CD4-positive, alpha-beta T cell treated with Interleukin-4 for 4 hours (primary cell): ENCODE measurements around the gene PLXNB2.
"Not testable (repeated sequence)": the region's sequence is repeated elsewhere in the genome, so short reads cannot be mapped to it uniquely, and the experiment has no call there.

Experiments used
- DNase-seq: peaks from one replicate; pipeline ENCODE4 v3.0.0-alpha.2; 2020

The PLXNB2 gene

GRCh38 chr22:50278956-50279619 lies 28.4 kb downstream of the PLXNB2 start:
- no peak for DNase-seq

GRCh38 chr22:50278461-50278860 lies 29.0 kb downstream of the PLXNB2 start:
- DNase-seq, result no peak

DNA sequence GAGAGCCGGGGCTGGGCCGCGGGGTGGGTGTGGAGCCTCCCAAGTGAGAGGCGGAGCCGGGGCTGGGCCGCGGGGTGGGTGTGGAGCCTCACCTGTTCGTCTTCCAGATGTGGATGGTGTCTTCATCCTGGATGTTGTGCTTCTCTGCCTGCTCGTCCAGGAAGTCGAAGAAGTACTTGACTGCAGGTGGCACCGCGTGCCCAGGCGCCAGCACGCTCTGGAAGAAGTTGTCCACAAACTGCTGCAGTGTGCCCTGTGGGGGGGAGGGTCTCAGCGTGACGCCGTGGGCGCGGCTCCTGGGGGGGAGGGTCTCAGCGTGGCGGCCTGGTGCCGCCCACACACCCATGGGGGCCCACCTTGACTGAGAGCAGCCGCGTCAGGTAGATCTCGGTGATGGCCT lies 29.7 kb downstream of the PLXNB2 start:
- no peak for DNase-seq

DNA sequence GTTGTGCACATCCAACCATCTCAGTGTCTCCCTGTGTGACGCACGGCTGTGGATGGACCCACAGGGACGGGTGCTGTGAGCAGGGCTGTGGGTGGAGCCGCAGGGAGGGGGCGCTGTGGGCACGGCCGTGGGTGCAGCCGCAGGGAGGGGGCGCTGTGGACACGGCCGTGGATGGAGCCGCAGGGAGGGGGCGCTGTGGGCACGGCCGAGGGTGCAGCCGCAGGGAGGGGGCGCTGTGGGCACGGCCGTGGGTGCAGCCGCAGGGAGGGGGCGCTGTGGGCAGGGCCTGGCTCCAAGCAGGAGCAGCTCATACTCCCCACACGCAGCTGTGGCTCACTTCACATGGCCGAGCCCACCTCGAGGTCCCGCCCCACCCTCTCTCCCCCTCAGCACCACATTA lies 31.3 kb downstream of the PLXNB2 start:
- DNase-seq, result peak; percentile 43

- no peak for DNase-seq
These were observed 32.0 kb downstream of the PLXNB2 start for GRCh38 chr22:50275181-50276055.

DNA sequence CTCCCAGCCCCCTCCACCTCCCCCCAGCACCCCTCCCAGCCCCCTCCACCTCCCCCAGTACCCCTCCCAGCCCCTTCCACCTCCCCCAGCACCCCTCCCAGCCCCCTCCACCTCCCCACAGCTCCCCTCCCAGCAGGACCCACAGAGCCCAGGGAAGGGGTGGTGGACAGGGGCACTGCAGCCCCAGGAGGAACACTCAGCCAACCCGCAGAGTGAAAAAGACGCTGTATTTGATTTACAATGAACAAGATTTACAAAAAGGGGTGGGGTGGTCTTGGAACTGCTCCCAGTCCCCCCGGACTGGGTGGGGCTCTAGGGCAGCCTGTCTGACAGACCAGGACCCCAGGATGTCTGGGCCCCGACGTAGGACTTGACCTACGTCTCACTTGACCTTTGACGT lies 32.7 kb downstream of the PLXNB2 start:
- no peak for DNase-seq

GRCh38 chr22:50274311-50274710 lies 33.1 kb downstream of the PLXNB2 start:
- peak; percentile 24 for DNase-seq

- not testable (repeated sequence) for DNase-seq
These were observed 33.7 kb downstream of the PLXNB2 start for GRCh38 chr22:50273781-50274180.

DNA sequence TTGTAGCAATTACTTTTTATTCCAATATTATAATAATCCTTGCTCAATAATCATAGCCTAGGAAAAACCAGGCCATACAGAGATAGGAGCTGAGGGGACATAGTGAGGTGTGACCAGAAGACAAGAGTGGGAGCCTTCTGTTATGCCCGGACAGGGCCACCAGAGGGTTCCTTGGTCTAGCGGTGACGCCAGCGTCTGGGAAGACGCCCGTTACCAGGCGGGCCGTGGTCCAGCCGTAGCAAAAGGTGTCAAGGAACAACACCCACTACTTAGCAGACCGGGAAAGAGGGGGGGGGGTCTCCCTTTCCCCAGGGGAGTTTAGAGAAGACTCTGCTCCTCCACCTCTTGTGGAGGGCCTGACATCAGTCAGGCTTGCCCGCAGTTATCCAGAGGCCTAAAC lies 34.1 kb downstream of the PLXNB2 start:
- not testable (repeated sequence) for DNase-seq

DNA sequence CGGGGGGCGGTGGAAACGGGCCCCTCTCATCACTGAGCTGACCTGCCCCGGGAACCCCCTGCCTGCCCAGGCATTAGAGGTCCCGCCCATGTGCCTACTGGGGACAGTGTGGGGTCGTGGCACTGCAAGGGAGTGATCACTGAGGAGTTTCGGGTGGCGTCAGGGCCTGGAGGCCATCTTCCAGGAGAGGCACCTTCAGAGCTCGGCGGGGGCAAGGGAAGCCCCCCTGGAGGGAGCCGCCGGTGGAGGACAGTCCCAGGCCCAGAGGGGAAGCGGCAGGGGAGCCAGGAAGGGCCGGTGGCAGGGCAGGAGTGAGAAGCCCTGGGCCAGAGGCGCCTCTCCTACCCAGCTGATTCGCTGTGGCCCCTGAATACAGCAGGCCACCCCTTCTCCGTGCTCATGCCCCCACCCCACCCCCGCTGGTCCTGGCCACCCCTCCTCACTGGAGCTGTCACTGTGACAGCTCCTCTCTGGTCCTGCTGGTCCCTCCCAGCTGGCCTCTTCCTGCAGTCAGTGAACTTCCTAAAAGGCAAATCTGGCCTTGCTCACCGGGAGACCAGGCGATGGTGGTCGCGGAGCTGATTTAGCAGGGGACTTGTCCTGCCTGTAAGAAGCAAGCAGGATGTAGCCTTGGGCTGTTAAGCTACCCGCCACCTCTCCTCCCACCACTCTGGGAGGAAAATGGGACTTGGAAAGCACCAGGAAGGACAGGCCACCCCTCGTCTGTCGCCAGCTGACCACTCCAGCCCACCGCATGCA lies 35.2 kb downstream of the PLXNB2 start:
- DNase-seq, result no peak

GRCh38 chr22:50271519-50271970 lies 35.9 kb downstream of the PLXNB2 start:
- peak; percentile 45 for DNase-seq

DNA sequence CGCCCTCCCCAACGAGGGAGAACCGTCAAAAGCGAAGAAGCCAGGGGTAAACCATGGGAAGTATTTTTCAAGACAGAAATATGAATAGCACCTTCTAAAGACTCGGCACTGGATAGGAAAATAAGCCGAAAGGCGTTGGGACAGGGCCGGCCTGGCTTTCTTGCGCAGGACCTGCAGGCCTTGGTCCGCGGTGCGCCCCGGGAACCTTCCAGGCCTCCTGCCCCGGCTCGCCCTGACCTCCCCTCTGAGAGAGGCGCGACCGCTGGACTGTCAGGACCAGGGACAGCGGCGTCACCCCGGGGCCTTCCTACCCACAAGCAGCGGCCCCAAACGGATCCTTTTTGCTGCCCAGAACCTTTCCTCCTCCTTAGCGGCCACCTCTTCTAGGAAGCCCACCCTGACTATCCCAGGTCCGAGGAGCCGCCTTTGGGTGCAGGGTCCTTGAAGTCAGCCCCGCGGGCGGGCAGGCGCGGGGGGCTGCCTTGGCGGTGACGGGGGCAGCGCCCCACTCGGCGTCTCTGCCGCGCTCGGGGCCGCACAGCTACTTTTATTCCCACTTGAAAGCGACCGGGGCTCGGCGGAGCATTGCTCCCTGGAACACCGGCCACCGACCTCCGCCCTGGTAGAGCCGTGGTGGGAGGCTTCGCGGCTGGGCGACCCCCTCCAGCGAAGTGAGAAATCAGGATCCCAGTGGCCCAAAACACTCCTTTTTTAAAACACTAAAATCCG lies 36.6 kb downstream of the PLXNB2 start:
- peak; percentile 57 for DNase-seq

- peak; percentile 71 for DNase-seq
These were observed 37.3 kb downstream of the PLXNB2 start, which contains the start of gene MAPK11 for GRCh38 chr22:50269970-50270665. Gene MAPK11 (minus strand): TSS chr22:50270380. CDS start chr22:50270292, 88 bp downstream.

DNA sequence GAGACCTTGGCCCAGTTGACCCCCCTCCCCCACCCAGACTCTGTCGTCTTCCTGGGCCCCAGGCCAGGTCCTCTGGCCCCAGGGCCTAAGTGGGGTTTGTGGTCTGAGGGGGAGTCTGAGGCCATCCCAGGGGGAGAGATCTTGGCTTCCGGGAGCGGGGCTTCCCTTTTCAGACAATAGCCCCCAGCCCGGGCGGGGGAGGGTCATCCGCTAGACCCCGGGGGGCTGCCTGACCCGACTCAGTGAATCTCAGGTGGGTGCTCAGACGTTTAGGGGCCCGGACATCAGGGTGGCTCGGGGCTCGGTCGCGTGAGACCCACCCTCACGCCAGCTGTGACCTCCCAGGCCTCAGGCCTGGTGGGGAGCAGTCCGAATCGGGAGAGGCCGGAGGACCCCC lies 37.9 kb downstream of the PLXNB2 start:
- DNase-seq, result no peak

GRCh38 chr22:50268655-50269113 lies 38.8 kb downstream of the PLXNB2 start:
- DNase-seq, result no peak

GRCh38 chr22:50267591-50268390 lies 39.7 kb downstream of the PLXNB2 start:
- peak; percentile 40 for DNase-seq

- no peak for DNase-seq
These were observed 40.5 kb downstream of the PLXNB2 start for GRCh38 chr22:50266994-50267393.

DNA sequence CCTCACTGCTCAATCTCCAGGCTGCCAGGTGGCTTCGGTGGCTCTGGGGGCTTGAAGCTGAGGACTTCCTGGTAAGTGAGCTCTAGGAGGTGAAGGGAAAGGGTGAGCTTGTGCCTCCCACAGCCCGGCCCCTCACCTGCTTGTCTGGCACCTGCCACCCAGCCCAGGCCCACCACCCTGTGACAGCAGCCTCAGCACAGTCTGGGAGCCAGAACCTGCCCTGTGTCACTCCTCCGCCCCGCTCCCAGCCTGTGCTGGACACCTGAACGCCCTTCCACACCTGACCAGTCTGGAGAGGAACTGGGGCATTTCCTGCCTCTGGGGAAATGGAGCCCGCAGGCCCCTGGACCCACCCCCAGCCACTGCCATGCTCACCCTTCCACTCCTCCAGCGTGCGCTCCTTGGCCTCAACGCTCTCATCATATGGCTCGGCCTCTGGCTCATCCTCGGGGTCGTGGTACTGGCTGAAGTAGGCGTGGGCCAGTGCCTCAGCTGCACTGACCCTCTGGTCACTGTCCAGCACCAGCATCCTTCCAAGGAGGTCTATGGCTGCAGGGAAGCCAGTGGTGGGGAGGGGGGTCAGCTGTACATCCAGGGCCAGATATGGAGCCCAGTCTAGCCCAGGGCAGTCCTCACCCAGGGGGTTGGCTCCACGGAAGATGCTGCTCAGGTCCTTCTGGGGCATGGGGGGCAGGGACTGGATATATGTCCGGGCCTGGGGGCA lies 42.3 kb downstream of the PLXNB2 start:
- no peak for DNase-seq

DNA sequence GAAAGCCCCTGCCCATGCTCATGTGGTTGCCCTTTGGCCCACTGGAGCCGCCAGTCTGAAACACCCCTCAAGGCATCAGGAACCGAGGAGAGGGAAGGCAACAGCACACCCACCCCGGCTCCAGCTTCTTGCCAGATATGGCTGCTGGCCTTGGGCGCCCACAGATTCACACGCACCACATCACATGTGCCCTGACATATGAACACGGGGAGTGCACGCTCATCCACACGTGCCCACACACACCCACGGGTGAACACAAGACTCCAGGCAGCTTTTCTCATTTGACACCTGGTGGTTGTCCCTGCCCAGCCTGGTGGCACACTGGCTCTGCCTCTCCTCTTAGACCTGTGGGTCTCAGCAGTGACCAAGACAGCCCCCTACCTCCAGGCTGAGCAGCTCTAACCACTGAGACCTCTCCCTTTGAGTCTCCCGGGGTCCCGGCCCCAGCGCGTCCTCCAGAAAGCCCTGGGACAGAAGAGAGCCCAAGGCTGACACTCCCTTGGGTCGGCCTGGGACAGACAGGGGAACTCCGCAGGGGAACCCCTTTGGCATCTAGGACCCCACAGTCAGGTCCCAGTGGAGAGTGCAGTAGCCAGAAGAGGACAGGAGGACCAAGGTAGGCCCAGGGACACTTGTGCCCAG lies 43.2 kb downstream of the PLXNB2 start:
- no peak for DNase-seq
